Endothelial cell of umbilical vein (primary cell): ENCODE data around the gene BLM. TPM values are rescaled to one million over a fixed set of nuclear protein-coding genes. Genes with fewer than 3 reads are reported as not detected.

Source experiments
- BruUV-seq: library from RNA; stranded (reverse); fragments of 400-500 nt; replicated peaks from 2 replicates; lab custom pipeline; 2021; lab: Mats Ljungman, UMichigan
- CTCF ChIA-PET: fragments of 300-600, 350-600 bp; sonication (Branson Sonifier 250); formaldehyde crosslinking; loops from one replicate; lab custom pipeline; 2021; ENCODE audit warnings: antibody characterized with exemption, inconsistent platforms; lab: Charles Lee
- POLR2A ChIA-PET: fragments of 300-600, 350-600 bp; sonication (Branson Sonifier 250); formaldehyde crosslinking; loops from one replicate; lab custom pipeline; 2021; ENCODE audit warnings: antibody characterized with exemption, inconsistent platforms; lab: Charles Lee
- DNase-seq: peaks from one replicate; pipeline ENCODE4 v3.0.0-alpha.2; 2011; ENCODE audit warnings: low read depth, low spot score
- FAIRE-seq: peaks from 2 replicates; lab custom pipeline; 2011; peaks lifted over from hg19 to GRCh38; lab: Jason Lieb, UNC
- H2AFZ ChIP-seq: 2 replicates; pipeline ENCODE4 v1.6.0; 2012; ENCODE audit warnings: low read depth, low read length, control low read depth, inconsistent platforms
- H3K27ac ChIP-seq: 2 replicates; pipeline ENCODE4 v1.5.1; 2011; ENCODE audit warnings: low read depth, mild to moderate bottlenecking, control low read depth, low read length, moderate library complexity; ENCODE audit not compliant: insufficient read depth
- H3K27me3 ChIP-seq, 2 experiments: 2 replicates each; pipeline versions ENCODE4 v1.6.0 to v1.6.1; 2011; ENCODE audit warnings: low read length in 2 of 2, mixed read lengths in 1 of 2; ENCODE audit not compliant: control insufficient read depth in 2 of 2, insufficient read depth in 2 of 2
- H3K36me3 ChIP-seq, 2 experiments: 2 replicates in 1 of 2; 3 replicates in 1 of 2; pipeline ENCODE4 v1.5.1; 2011; ENCODE audit warnings: low read length in 2 of 2, mild to moderate bottlenecking in 1 of 2, moderate library complexity in 1 of 2; ENCODE audit not compliant: control insufficient read depth in 2 of 2, insufficient read depth in 2 of 2; ENCODE audit errors: extremely low read depth in 1 of 2
- H3K4me1 ChIP-seq: 3 replicates; pipeline ENCODE4 v1.5.1; 2011; ENCODE audit warnings: mild to moderate bottlenecking, low read length; ENCODE audit not compliant: control insufficient read depth, insufficient read depth; ENCODE audit errors: extremely low read depth
- H3K4me2 ChIP-seq: 2 replicates; pipeline ENCODE4 v1.6.1; 2011; ENCODE audit warnings: low read length, control low read depth, mixed read lengths; ENCODE audit not compliant: insufficient read depth
- H3K4me3 ChIP-seq, 3 experiments: fragments of 200-600 bp in 1 of 3; sonication (generic), shearing (Covaris generic) in 1 of 3; replicated peaks in 1 of 3; 2 replicates each; pipeline ENCODE4 v1.5.1; 2011 to 2016; ENCODE audit warnings: control low read depth in 3 of 3, low read length in 3 of 3, mild to moderate bottlenecking in 2 of 3, inconsistent platforms in 1 of 3, low read depth in 1 of 3, moderate library complexity in 1 of 3; ENCODE audit not compliant: insufficient read depth in 1 of 3
- H3K79me2 ChIP-seq: 2 replicates; pipeline ENCODE4 v1.6.0; 2012; ENCODE audit warnings: low read length, inconsistent platforms; ENCODE audit not compliant: control insufficient read depth, insufficient read depth
- H3K9ac ChIP-seq: replicated peaks from 2 replicates; pipeline ENCODE3; 2011; ENCODE audit warnings: low read length, control low read depth; ENCODE audit not compliant: insufficient read depth; ENCODE audit errors: extremely low read depth
- H3K9me1 ChIP-seq: replicated peaks from 3 replicates; pipeline ENCODE4 v1.6.0; 2011; ENCODE audit warnings: mild to moderate bottlenecking, low read length; ENCODE audit not compliant: control insufficient read depth, insufficient read depth; ENCODE audit errors: extremely low read depth
- H3K9me3 ChIP-seq: replicated peaks from 2 replicates; pipeline ENCODE4 v1.5.1; 2012; ENCODE audit warnings: low read length, inconsistent platforms; ENCODE audit not compliant: control insufficient read depth, insufficient read depth
- H4K20me1 ChIP-seq: replicated peaks from 2 replicates; pipeline ENCODE3; 2011; ENCODE audit warnings: mild to moderate bottlenecking, low read length; ENCODE audit not compliant: control insufficient read depth, insufficient read depth; ENCODE audit errors: extremely low read depth
- CTCF ChIP-seq, 2 donors: IDR thresholded peaks; 1 replicate in 1 of 2; 2 replicates in 1 of 2; pipeline ENCODE4 v1.5.1; 2011; ENCODE audit warnings: low read length in 2 of 2, mild to moderate bottlenecking in 2 of 2, moderate library complexity in 2 of 2, control low read depth in 1 of 2, inconsistent platforms in 1 of 2, low read depth in 1 of 2; ENCODE audit not compliant: insufficient read depth in 1 of 2; ENCODE audit errors: extremely low read depth in 1 of 2
- EZH2 ChIP-seq: IDR thresholded peaks from 2 replicates; pipeline ENCODE4 v1.6.1; 2012; ENCODE audit warnings: borderline replicate concordance, low read depth, mild to moderate bottlenecking, moderate library complexity, low read length, inconsistent platforms; ENCODE audit not compliant: severe bottlenecking
- FOS ChIP-seq: IDR thresholded peaks from 2 replicates; pipeline ENCODE4 v1.6.1; 2011; ENCODE audit warnings: mild to moderate bottlenecking, low read length, moderate library complexity, borderline replicate concordance; ENCODE audit not compliant: insufficient read depth
- GATA2 ChIP-seq: IDR thresholded peaks from 2 replicates; pipeline ENCODE4 v1.7.0; 2011; ENCODE audit warnings: low read depth, mild to moderate bottlenecking, moderate library complexity, mixed read lengths, low read length; ENCODE audit not compliant: insufficient read length, insufficient read depth
- JUN ChIP-seq: IDR thresholded peaks from 2 replicates; pipeline ENCODE4 v1.6.1; 2011; ENCODE audit warnings: borderline replicate concordance, low read depth; ENCODE audit not compliant: insufficient read length, insufficient read depth
- MAX ChIP-seq: IDR thresholded peaks from 2 replicates; pipeline ENCODE4 v1.6.1; 2011; ENCODE audit not compliant: insufficient read depth, insufficient read length
- MYC ChIP-seq: IDR thresholded peaks from one replicate; pipeline ENCODE4 v1.6.1; 2011; ENCODE audit warnings: mild to moderate bottlenecking, low read depth, low read length
- POLR2A ChIP-seq: IDR thresholded peaks from 2 replicates; pipeline ENCODE4 v1.6.1; 2012; ENCODE audit warnings: low read depth, mild to moderate bottlenecking, control low read depth, low read length
- POLR2AphosphoS5 ChIP-seq: IDR thresholded peaks from 2 replicates; pipeline ENCODE4 v1.6.1; 2012; ENCODE audit warnings: low read depth, mild to moderate bottlenecking, control low read depth, low read length, moderate library complexity; ENCODE audit not compliant: insufficient read depth
- dilution Hi-C: fragments of 300-500 bp; cut with MboI; formaldehyde crosslinking; loops from one replicate; pipeline ENCODE4 v1.15.0; 2019; ENCODE audit warnings: low sequenced_read_pairs; ENCODE audit not compliant: extremely low pct_ligation_motif_present
- intact Hi-C: fragments of 100-400 bp; cut with micrococcal nuclease; formaldehyde crosslinking; loops from one replicate; pipeline ENCODE4 v1.10.0; 2022
- polyA plus RNA-seq, 4 experiments: library from polyadenylated mRNA; depleted of rRNA in 3 of 4; stranded (reverse) in 3 of 4; unstranded in 1 of 4; fragments of >200 nt; gene quantifications; 2 replicates each; pipeline versions ENCODE4 v1.2.1 to v1.2.3, GENCODE V29; 2011 to 2012; ENCODE audit warnings: missing spikeins in 1 of 4
- total RNA-seq: library from RNA; stranded (reverse); gene quantifications from 2 replicates; pipeline ENCODE4 v1.2.3, GENCODE V29; 2021

BLM gene
- total and polyA plus RNA-seq, 2 donors (not counting 3 experiments of a cell fraction or from before 2014, with no cell fraction given), result 3.8 to 17.3 TPM

GRCh38 chr15:90677807-90678790 lies 39.0 kb upstream of the BLM start:
- no peaks in the 10 kb centered on the region for H3K36me3 ChIP-seq
- no peaks in the 10 kb centered on the region for H3K27me3 ChIP-seq
- H2AFZ ChIP-seq, result no peak overlapping the region
- H3K27ac ChIP-seq, result no peak overlapping the region
- FAIRE-seq, result no peak
- intact Hi-C loops, result no loop called here
- H3K9me3 ChIP-seq, result no peaks in the 10 kb centered on the region
- H3K4me3 ChIP-seq, result no peak overlapping the region
- no peaks in the 10 kb centered on the region for H3K79me2 ChIP-seq
- H3K9ac ChIP-seq, result no peak overlapping the region
- H3K9me1 ChIP-seq, result no peaks in the 10 kb centered on the region
- no peak for DNase-seq
- ChIA-PET POLR2A (no interaction called here), CTCF (interaction anchor here (1.2 to 2.4 kb wide), 2 partner anchors 21 to 30 kb away, joined by 4 to 7 read pairs; no protein-coding TSS in a partner anchor)
- no peaks in the 10 kb centered on the region for H4K20me1 ChIP-seq
- H3K4me1 ChIP-seq, result peaks cover 7% of the 10 kb centered on the region
- H3K4me2 ChIP-seq, result no peak overlapping the region
- dilution Hi-C loops, result no loop called here
- no TSS peak for BruUV-seq
- TF ChIP-seq MYC (no peak), GATA2 (no peak), CTCF (IDR thresholded peaks at IDR 0.05; ENCODE audit: extremely low read depth in 1 of 2, insufficient read depth in 1 of 2, low read depth in 1 of 2, low read length in 2 of 2) (no peak), POLR2AphosphoS5 (no peak), FOS (no peak), EZH2 (no peak), JUN (no peak), POLR2A (no peak), MAX (no peak)
